HG03039 (cell line): Measurements from ENCODE around the gene ITPKB.
"Not testable (repeated sequence)": the region's sequence is repeated elsewhere in the genome, so short reads cannot be mapped to it uniquely, and the experiment has no call there.

Experiments used
- ATAC-seq: cut with Tn5 transposase; IDR thresholded peaks from one replicate; pipeline ENCODE4 v1.9.1; 2021; ENCODE audit warnings: mild to moderate bottlenecking, moderate library complexity; ENCODE audit not compliant: unreplicated experiment

The ITPKB gene

GRCh38 chr1:226639631-226640061 is 99.4 kb downstream of the ITPKB start:
- ATAC-seq = no peak

GRCh38 chr1:226639206-226639605 is 99.9 kb downstream of the ITPKB start:
- not testable (repeated sequence) for ATAC-seq

- no peak for ATAC-seq
These were observed 100.5 kb downstream of the ITPKB start for GRCh38 chr1:226638608-226639007.

GRCh38 chr1:226638001-226638601 is 101.0 kb downstream of the ITPKB start:
- ATAC-seq = no peak

DNA sequence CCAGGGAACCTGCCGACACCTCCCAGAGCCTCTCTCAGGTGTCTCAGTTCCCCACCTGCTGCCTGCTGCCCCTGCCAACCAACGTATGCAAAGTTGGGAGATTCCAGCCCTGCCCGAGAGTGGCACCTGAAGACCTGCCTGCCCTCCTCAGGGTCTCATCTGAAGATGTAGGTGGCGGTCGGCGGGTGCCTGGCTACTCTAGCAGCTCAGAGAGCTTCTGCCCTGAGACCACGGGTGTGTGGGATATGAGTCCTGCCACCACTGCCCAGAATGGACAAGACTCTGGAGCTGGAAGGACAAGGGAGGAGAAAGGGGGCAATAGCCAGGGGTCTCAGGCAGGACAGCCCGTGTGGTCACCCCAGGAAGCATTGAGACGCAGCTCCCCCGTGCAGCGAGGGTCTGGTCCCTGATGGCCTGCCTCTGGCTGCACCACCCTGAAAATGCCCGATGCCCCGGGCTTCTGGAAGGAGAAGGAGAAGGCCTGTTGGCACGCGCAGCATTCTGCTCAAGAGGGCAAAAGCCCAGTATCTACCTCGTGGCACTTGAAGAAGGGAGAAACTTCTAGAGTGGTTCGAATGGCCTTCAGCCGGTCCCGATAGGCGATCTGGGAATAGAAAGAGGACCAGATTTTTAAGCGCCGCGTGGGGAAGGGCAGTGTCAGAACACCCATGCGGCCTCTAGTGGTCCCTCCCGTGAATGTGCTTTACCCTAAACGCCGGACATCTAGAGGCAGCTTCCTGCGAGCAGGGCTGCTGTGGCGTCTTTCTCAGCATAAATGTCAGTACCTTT is 101.7 kb downstream of the ITPKB start:
- ATAC-seq = no peak

DNA sequence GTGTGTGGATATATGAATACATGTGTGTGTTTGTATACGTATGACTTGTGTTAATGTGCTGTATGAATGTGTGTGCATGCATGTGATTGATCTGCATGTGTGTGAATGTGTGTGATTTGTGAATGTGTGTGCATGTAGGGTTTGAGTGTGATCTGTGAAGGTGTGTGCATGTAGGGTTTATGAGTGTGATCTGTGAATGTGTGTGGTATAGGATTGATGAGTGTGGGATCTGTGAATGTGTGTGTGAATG is 102.3 kb downstream of the ITPKB start:
- ATAC-seq = no peak

DNA sequence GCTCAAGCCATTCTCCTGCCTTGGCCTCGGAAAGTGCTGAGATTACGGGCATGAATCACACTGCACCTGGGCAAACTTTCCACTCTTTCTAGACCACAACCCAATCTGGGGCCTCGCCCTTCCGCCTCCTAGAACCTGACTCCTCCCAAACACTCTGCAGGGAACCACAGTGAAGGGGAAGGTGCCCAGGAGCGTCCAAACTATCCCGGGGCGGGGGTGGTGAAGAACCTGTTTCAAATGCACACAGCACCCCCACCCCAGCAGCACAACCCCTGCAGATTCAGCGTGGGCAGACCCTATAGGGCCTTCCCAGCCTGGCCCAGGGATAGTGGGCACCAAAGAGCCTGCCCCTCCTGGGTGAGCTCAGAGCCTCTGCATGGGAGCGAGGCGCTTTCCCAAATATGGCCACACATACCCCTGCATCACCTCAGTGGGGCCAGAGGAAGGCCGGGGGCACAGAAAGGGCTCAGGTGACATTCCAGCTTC is 103.6 kb downstream of the ITPKB start:
- no peak for ATAC-seq

GRCh38 chr1:226634611-226635246 is 104.4 kb downstream of the ITPKB start:
- ATAC-seq = no peak

GRCh38 chr1:226634166-226634588 is 104.9 kb downstream of the ITPKB start:
- peak; percentile 63 for ATAC-seq

DNA sequence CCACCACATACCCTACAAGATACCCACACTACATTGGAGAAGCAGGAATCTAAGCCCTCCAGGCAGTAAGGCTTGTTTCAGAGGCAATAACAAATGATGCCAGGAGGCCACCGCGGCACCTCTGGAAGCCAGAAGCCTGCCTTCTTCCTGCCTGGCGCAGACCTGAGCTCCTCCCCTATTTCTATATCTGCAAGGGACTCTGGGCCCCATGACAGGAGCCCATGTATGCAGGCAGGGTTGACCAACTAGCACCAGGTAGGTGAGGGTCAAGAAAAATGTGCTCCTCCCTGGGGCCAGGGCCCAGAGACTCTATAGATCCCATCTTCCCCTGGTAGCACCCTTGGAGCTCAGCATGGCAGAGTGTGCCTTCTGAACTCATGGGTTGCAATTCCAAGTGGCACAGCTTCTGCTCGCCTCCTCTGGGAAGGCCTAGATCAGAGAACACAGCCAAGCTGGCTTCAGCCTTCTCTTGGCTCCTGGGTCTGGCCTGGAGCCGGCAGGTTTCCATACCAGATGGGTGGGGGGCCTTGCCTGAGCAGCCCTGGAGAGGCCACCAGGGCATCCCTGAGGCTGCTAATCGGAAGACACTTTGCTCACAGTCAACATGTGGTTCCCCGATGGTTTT is 105.4 kb downstream of the ITPKB start:
- ATAC-seq = no peak

DNA sequence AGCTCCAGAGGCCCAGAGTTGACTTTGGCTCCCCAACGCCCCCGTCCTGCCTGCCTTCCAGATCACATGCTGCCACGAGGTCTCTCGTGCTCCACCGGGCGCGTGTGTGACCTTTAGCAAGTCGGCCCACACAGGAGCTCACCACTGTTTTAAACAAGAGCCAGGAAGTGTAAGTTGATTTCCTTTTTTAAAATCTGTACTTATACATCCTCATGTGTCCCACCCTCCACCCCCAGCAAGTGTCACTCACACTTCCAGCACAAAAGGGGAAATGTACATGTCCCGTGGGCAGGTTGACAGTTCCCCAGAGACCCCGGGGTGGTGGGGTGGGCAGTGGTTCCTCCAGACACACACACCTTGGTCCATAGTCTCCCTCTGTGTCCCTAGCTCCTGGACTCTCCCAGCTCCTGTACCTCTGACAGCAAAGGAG is 106.1 kb downstream of the ITPKB start:
- ATAC-seq = no peak

DNA sequence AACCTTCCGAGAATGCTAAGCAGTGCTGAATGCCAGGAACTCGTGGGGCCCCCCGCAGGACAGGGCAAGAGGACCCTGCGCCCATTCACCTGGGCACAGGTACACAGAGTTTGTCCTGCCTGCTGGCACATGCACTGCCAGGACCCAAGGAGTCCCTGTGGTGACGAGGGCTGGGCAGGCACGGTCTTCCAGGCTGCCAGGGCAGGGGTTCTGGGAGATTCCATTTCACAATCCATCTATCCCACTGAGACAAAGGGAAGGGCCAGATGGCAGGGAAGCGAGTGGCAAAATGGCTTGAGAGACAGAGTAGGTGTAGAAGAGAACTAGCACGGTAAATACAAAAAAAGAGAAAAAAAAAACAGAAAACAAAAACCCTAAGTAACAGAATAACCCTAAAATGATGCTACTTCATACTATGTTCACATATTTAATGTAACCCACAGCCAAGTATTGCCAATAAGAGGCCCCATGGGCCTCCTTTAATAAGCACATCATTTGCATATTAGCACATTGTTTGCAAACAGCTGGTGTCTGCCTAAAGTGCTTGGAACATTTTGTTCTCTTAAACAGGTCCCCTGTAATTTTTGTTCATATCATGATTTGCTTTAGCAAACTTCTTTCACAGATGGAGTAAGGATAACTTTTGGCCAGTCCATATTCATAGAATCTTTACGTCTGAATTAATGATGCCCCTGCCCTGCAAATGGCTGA is 106.8 kb downstream of the ITPKB start:
- no peak for ATAC-seq

DNA sequence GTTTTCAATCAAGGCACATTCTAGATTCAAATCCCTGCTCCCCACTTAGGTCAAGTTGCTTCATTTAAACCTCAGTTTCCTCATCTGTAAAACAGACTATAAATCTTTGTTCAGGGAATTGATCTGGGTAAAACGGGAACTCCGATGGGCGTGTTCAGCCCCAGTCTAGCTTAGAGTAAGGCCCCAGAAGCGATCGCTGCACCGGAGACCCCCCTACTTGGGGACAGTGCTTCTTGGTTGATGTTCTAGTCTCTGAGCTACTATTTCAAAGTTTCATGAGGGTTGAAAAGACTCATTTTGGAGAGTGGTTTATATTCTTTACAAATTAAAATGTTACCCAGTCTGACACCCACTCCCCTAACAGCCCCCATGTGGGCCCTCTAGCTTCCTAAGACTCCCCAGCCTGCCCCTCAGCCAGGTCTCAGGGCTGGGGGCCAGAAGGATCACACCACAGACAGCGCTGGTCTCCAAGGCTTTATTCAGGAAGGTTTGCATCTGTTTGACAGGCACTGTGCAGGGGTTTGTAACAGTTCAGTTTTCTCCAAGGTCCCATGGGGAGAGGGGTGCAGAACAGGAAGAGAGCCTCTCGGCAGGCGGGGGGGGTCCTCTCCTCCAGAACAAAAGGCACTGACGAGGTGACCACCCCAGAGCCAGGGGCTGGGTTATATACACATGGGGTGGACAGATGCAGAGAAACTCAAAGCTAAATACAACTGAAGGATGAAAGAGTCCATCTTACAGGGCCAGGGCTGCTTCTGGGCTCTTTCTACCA is 107.7 kb downstream of the ITPKB start:
- no peak for ATAC-seq

DNA sequence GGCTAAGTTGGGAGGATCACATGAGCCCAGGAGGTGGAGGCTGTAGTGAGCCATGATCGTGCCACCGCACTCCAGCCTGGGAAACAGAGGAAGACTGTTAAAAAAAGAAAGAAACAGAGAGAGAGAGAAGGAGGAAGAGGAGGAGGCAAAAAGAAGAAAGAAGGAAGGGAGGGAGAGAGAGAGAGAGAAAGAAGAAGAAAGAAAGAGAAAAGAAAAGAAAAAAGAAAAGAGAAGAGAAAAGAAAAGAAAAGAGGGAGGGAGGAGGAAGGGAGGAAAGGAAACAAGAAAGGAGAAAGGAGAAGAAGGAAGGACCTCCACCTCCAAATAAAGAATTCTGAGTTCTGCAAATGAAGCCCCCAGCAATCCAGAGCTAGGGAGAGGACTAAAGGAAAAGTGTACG is 108.5 kb downstream of the ITPKB start:
- ATAC-seq = no peak

- no peak for ATAC-seq
These were observed 109.1 kb downstream of the ITPKB start for GRCh38 chr1:226629896-226630550.

DNA sequence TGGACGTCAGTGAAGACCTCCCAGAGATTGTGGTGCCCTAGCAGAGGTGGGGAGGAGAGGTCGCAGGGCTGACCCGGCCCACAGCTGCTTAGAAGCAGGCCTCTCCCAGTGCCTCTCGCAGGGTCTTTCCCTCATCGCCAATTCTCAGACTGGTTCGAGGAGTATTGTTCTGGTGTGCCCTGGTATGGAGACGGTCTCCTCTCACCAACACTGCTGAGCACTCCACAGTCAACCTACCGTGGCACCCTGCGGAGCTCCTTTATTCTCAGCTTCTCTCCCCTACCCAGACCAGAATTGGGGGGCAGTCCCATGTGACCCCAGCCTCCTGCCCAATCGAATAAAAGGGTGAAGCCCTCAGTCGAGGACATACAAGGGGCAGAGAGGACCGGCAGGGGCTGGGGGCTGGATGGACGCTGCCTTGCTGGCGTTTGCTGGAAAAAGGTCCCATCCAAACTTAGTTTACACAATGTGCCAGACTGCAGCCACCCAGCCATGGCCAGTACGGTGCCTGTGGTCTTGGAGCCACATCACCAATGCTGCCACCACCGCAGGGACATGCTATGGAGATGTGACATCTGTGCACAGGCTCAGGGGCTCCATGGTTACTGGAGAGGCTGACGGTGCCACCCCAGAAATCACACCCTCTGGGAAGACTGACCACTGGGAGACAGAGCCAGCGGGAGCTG is 109.7 kb downstream of the ITPKB start:
- no peak for ATAC-seq

GRCh38 chr1:226628612-226629155 is 110.4 kb downstream of the ITPKB start:
- ATAC-seq = no peak

DNA sequence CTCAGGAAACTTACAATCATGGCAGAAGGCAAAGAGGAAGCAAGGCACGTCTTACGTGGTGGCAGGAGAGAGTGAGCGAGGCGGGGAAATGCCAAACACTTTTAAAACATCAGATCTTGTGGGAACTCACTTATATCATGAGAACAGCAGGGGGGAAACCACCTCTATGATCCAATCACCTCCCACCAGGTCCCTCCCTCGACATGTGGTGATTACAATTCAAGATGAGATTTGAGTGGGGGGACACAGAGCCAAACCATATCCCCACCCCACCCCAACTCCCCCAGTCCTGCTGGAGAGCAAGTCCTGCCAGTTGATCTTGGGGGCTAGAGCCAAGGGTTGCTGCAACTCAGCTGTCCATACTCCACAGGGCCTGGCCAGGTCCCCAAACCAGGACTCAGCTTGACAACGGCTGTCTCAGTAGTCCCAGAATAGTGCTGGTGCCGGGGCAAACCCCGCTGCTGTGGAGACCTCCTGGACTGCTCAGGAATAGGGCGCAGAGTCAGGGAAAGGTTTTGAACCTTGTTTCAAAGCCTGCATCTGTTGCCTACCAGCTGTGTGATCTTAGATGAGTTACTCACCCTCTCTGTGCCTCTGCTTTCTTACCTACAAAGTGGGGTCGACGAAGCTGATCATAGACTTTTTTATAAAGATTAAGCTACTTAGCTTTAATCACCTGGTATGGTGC is 111.0 kb downstream of the ITPKB start:
- no peak for ATAC-seq
